ENCODE results near the gene GAA.

DNA sequence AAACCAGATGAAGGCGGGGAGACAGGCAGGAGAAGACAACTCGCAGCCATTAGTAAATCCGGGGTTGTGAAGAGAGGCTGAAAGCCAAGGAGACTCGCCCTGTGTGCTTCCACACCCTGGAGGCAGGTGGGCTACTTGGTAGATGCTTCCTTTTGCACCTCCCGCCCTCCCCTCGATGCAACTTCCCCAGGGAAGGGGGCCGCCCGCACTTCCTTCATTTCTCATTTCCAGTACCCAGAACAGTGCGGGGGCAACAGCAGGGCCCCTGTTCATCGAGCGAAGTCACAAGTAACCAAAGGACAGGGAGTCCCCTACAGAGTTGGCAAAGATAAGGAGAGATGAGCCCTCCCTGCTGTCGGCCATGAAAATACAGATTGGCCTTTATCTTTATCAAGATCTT, 40.0 kb upstream of the GAA start:
- TF ChIP-seq CTCF (IDR thresholded peaks at IDR 0.05) = no peak
- no peak for TF ChIP-seq POLR2A (IDR thresholded peaks at IDR 0.05)
- TF ChIP-seq POLR2AphosphoS5 (IDR thresholded peaks at IDR 0.05) = no peak
